HuH-7 (cell line): ENCODE results near the gene M1AP.
A peak's percentile ranks its signal among the peaks of the same experiment; 100 is the strongest.

Experiments used
- DNase-seq: peaks from one replicate; pipeline ENCODE4 v3.0.0; 2011; ENCODE audit warnings: low spot score

Gene M1AP

GRCh38 chr2:74548900-74549826, 99.0 kb downstream of the M1AP start:
- peak; percentile 67 for DNase-seq

DNA sequence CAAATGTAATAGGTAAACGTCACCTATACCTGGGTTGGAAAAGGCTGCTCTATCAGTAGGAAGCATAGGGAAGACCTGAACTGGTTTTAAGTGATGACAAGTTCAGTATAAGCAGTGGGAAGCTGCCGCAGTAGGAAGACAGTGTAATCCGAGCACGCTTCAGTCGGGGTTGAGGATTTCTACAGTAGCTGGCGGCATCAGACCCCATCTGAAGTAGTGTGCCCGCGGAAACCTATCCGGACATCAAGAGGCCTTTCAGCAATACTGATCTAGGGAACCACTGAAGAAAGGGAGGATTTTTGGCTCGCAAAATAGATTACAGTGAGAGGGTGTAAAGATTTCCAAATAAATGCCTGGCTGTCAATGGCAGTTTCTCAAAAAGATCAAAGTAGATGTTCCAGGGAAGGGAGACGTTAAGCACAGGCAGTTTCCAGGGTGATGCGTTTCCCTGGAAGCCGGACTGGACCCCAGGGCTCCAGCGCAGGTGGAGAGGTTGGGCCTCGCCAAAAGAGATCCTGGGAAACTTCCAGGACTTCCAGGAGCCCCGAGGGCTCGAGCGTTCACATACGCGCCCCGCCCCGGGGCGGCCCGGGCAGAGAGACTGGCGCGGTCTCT, 99.7 kb downstream of the M1AP start:
- no peak for DNase-seq

DNA sequence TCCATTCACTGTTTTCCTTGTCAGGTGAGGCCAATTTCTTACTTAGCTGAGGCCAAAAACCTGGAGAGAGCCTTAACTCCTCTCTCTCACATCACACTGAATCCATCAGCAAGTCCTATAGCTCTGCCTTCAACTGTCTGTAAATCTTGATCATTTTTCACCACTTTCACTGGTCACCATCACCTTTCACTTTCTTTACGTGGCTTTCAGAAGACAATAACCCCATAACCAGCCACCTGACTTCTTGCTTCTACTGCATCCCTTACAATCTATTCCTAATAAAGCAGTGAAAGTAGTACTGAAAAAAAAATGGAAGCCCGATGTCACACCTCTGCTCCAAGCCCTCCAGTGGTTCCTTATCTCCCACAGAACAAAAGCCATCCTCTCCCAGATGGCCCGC, 102.1 kb downstream of the M1AP start:
- DNase-seq: no peak

DNA sequence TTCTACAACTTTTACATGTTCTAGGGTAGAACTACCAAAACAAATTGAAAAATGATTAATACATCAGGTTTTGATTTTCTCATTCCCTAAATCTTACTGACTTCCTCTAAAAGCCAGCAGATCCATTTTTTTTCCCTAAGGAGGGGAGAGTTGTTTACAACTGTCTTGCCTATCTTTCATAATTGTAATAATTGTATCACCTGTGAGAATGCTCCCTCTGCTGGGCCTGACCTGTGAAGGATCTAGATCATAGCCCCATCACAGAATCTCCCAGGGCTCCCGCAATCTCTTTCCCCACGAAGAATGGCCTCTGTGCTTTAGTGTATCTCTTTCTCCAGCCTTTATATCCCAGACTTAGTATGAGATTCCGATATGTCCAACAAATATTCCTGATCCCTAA, 103.5 kb downstream of the M1AP start:
- peak; percentile 41 for DNase-seq

DNA sequence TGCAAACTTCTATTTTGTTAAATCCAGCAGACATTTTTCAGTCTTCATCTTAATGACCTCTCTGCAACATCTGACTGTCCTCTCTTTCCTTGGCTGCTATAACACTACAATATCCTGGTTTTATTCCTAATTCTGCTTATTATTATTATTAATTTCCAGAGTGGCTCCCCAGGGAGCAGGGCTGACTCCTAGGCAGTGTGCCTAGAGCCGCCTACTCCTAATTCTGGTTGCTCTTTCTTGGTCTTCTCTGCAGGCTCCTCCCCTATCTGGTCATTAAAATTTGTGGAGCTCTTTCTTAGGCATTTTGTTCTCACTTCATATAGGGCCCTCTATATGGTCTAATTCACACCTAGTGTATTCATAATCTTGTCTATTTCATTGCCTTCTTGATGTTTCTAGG, 105.2 kb downstream of the M1AP start:
- no peak for DNase-seq

GRCh38 chr2:74540291-74540690, 107.8 kb downstream of the M1AP start:
- DNase-seq: no peak

DNA sequence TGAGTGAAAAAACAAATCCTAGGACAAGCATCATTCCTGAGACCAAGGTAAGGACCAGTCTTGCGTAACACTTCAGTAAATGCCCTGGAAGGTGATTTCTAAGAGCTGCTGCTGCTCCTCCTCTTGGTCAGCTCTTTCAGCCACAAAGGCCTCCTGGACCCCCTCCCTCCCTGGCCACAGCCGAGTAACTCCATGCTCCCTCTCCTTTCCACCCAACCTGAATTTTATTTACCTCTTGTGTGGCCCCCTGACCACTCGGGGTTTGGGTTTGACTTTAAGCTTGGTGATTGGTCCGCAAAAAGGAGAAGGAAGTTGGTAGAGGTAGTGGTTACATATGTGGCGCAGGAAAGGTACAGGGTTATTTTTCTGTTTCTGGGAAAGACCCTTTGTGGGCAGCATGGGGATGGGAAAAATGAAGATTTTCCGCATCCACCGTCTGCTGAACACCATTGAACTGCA, 109.2 kb downstream of the M1AP start:
- no peak for DNase-seq

- no peak for DNase-seq
Observed at GRCh38 chr2:74537140-74537539, 111.0 kb downstream of the M1AP start.

GRCh38 chr2:74536166-74536950, 111.8 kb downstream of the M1AP start:
- no peak for DNase-seq

DNA sequence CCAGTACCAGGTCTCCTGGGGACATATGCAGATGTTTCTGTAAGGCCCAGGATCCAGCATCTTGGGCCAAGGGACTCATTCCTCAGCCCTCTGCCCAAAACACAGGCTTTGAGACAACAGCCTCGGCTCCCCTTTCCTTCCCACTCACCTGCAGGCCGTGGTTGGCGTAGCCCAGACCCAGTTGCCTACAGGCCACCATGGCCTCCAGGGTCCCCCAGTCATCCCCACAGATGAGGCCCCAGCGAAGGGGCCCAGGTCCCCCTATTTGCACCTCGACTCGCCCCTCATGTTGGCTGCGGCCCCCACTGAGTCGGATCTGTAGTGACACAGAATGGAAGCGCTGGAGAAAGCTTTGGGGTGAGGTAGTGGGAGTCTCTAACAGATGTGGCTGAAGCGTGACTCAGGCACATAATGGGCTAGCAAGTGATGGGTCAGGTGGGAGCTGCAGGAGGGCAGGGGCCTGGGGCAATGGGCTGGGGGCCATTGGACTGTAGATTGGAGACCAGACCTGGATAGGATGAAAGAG, 112.6 kb downstream of the M1AP start:
- DNase-seq: no peak

DNA sequence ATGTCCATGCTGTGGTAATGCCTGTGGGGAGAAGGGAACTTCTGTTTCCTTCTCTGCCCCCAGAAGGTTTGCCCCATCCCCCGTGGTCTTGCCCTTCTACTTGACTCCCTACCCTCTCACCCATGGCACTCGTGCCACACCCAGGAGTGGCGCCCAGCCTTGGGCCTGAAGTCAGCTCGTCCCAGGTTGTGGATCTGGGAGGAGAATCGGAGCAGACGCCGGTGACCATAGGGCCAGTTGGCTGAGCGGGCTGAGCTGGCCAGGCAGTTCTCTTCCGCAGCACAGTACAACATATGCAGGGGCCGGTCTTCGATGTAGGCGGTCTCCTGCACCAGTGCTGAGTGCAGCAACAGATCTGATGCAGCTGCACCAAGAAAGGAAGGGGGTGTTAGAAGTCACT, 113.7 kb downstream of the M1AP start:
- DNase-seq: no peak

- DNase-seq: no peak
Observed at GRCh38 chr2:74533464-74533863, 114.7 kb downstream of the M1AP start.

DNA sequence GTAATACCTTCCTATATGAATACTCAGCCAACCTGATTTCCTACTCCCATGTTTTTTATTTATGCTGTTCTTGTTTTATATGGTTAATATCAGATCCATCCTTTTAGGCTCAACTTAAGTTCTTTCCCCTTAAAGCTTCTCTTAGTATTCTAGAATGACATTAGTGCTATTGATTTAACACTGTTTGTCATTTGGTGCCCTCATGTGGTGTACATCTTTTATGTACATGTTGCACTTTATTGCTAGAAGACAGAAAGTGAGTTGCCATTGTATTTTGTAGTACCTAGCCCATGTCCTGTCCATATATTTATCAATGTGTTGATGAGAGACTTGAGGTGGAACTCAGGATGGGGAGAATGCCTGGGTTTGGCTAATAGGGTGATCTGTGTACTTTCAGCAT, 115.9 kb downstream of the M1AP start:
- peak; percentile 47 for DNase-seq

DNA sequence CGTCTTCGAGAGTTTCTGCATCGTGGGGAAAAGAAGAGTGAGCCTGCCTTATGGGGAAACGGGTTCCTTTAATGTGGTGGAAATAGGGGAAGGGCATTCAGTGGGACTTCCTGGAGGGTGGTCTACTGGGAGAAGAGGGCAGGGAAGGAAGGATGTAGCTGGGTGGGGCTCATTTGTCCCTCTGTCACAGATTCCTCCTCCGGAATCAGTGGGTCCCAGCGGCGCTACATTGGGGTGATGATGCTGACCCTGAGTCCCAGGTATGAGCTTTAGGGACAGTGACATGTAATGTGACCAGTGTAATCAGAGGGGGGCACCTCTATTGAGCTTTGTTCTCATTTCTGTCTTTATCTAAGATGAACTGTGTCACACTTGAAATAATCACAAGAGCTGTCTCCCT, 116.5 kb downstream of the M1AP start:
- DNase-seq: no peak

DNA sequence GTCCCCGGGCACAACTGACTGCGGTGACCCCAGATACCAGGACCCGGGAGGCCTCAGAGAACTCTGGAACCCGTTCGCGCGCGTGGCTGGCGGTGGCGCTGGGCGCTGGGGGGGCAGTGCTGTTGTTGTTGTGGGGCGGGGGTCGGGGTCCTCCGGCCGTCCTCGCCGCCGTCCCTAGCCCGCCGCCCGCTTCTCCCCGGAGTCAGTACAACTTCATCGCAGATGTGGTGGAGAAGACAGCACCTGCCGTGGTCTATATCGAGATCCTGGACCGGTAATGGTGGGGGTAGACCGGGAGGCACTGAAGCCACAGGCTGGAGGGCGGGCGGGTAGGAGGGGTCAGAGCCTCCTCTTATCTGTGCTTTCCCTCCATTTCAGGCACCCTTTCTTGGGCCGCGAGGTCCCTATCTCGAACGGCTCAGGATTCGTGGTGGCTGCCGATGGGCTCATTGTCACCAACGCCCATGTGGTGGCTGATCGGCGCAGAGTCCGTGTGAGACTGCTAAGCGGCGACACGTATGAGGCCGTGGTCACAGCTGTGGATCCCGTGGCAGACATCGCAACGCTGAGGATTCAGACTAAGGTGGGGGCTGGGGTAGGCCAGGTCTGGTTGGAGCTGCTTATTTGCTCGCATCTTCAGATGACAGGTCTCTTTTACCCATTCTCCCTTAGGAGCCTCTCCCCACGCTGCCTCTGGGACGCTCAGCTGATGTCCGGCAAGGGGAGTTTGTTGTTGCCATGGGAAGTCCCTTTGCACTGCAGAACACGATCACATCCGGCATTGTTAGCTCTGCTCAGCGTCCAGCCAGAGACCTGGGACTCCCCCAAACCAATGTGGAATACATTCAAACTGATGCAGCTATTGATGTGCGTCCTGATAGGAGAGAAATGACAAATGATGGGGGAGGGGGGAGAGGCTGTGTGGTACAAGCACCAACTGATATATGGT, 117.6 kb downstream of the M1AP start:
- DNase-seq: no peak

DNA sequence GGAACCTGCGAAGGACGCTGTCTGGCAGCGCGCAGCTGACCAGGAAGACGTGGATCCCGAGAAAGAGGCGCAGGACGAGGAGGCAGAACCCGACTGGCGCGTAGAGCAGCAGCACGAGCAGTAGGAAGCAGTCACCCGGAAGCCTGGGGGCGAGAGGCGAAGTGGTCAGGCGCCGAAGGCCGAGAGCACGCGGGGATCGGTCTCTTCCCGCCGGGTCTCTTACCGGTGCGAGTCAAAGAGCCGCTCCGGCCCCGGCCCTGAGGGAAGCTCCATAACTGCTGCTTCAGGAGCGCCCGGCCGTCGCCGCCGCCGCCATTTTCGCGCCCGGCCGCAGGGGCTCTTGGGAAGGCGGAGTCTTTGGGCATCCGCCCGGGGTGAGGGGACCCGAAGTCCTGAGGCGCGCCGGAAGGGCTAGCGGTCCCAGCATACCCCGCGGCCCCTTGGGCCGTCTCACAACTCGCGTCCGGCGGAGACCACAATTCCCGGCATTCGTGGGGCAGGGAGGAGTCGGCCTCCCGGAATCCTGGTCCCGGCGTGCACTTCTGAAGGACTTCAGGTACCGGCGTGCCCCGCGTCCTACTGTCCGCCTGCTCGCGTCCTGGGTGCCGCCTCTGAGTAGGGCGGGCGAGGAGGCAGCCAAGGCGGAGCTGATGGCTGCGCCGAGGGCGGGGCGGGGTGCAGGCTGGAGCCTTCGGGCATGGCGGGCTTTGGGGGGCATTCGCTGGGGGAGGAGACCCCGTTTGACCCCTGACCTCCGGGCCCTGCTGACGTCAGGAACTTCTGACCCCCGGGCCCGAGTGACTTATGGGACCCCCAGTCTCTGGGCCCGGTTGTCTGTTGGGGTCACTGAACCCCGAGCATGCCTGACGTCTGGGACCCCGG, 118.5 kb downstream of the M1AP start, which contains the start of the genes AUP1 and HTRA2:
AUP1 (minus strand) TSS at position 350 of the 882 bp plus-strand sequence; CDS start at position 273, 77 bp downstream.
HTRA2 (plus strand) TSS at position 577 of the 882 bp plus-strand sequence; CDS start at position 651, 74 bp downstream.
- DNase-seq: peak; percentile 98

DNA sequence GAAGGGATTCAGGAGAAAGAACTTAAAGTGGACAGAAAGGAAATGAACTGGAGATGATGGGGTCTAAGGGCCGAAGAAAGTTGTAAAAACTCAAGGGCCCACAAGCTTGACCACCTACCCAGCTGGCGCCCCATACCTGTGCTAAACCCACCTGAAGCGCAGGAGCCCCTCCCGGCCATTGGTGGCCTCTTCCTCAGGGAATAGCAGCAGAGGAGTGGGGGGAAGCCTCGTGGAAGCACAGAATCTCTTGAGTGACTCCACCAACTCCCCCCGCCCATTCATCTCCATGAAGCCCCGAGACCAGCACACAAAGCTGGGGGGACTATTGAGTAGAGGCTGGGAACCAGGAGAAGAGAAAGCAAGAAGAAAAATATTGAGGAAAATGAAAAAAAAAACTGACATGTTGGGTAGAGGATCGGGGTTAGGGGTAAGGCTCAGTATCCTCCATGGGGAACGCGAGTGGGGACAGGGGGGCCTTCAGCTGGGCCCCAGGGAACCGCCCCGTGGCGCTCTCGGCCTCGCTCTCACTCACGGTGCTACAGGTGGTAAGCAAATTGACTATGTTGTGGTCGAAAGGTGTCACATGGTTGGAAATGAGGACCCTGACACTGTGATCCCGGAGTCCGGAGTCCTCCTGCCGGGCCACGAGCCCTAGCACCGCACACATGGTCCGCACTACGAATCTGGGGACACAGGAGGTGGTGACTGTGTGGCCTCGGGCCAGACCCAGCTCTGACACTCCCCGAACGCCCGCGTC, 119.4 kb downstream of the M1AP start:
- no peak for DNase-seq

DNA sequence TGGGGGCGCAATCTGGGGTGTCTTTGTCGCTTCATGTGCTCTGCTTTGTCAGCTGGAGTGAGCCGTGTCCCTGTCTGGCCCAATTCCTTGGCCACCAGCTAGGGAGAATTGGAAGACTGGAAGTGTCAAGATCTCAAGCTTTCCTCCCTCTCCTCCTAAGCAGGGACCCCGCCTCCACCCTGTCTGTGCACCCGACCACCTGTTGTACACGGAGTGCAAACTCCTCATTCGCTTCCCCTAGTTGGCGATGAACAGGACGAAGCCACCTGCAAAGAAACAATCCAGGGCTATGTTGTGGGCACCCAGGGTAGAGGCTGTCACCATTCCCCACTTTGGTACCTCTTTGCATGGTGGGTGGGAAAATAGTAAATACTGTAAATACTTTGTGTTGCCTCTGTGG, 120.4 kb downstream of the M1AP start:
- DNase-seq: no peak

- DNase-seq: no peak
Observed at GRCh38 chr2:74526649-74527230, 121.4 kb downstream of the M1AP start.
